DND-41 (cell line): ENCODE data around the gene MMP8.
A peak's percentile ranks its signal among the peaks of the same experiment; 100 is the strongest.
"Not testable (repeated sequence)": the region's sequence is repeated elsewhere in the genome, so short reads cannot be mapped to it uniquely, and the experiment has no call there.

Source experiments
- ATAC-seq: fragments of 200-7000 bp; cut with Tn5 transposase; 3 replicates; pipeline ENCODE4 v1.9.1; 2021; ENCODE audit warnings: low read depth; ENCODE audit not compliant: insufficient read depth
- DNase-seq: peaks from one replicate; pipeline ENCODE4 v3.0.0-alpha.2; 2020
- H2AFZ ChIP-seq: 2 replicates; pipeline ENCODE4 v1.6.0; 2012; ENCODE audit warnings: low read depth, low read length
- H3K27ac ChIP-seq: 2 replicates; pipeline ENCODE4 v1.5.1; 2012; ENCODE audit warnings: low read length, inconsistent platforms
- H3K27me3 ChIP-seq: fragments of 200-600 bp; sonication (generic); 2 replicates; pipeline ENCODE4 v1.6.0; 2012; ENCODE audit warnings: low read length, mild to moderate bottlenecking, inconsistent platforms; ENCODE audit not compliant: insufficient read depth, poor library complexity
- H3K36me3 ChIP-seq: 2 replicates; pipeline ENCODE4 v1.5.1; 2012; ENCODE audit warnings: low read length, inconsistent platforms; ENCODE audit not compliant: insufficient read depth
- H3K4me1 ChIP-seq: 2 replicates; pipeline ENCODE4 v1.5.1; 2012; ENCODE audit warnings: mild to moderate bottlenecking, low read length; ENCODE audit not compliant: insufficient read depth
- H3K4me2 ChIP-seq: 2 replicates; pipeline ENCODE4 v1.6.0; 2012; ENCODE audit warnings: mild to moderate bottlenecking, moderate library complexity, low read length, inconsistent platforms; ENCODE audit not compliant: insufficient read depth
- H3K4me3 ChIP-seq, 2 experiments: fragments of 200-600 bp in 1 of 2; shearing (Covaris generic) in 1 of 2; 2 replicates each; pipeline ENCODE4 v1.5.1; 2012 to 2016; ENCODE audit warnings: inconsistent platforms in 2 of 2, low read length in 2 of 2, mild to moderate bottlenecking in 2 of 2, low read depth in 1 of 2, moderate library complexity in 1 of 2
- H3K79me2 ChIP-seq: 2 replicates; pipeline ENCODE4 v1.6.0; 2012; ENCODE audit warnings: low read length, inconsistent platforms; ENCODE audit not compliant: insufficient read depth
- H3K9ac ChIP-seq: 2 replicates; pipeline ENCODE4 v1.6.0; 2012; ENCODE audit warnings: low read depth, mild to moderate bottlenecking, inconsistent platforms, low read length, moderate library complexity
- H3K9me3 ChIP-seq: 2 replicates; pipeline ENCODE4 v1.5.1; 2012; ENCODE audit warnings: low read length, moderate library complexity, mild to moderate bottlenecking, inconsistent platforms; ENCODE audit not compliant: insufficient read depth, severe bottlenecking
- H4K20me1 ChIP-seq: 2 replicates; pipeline ENCODE4 v1.6.0; 2012; ENCODE audit warnings: low read length; ENCODE audit not compliant: insufficient read depth
- CTCF ChIP-seq: IDR thresholded peaks from 2 replicates; pipeline ENCODE4 v1.5.1; 2012; ENCODE audit warnings: borderline replicate concordance, low read length, moderate library complexity, mild to moderate bottlenecking; ENCODE audit not compliant: poor library complexity, severe bottlenecking; ENCODE audit errors: extremely low read depth
- EZH2 ChIP-seq: IDR thresholded peaks from 3 replicates; pipeline ENCODE4 v1.6.1; 2012; ENCODE audit warnings: borderline replicate concordance, low read depth, mild to moderate bottlenecking, moderate library complexity, low read length, inconsistent platforms; ENCODE audit not compliant: severe bottlenecking

Gene MMP8

DNA sequence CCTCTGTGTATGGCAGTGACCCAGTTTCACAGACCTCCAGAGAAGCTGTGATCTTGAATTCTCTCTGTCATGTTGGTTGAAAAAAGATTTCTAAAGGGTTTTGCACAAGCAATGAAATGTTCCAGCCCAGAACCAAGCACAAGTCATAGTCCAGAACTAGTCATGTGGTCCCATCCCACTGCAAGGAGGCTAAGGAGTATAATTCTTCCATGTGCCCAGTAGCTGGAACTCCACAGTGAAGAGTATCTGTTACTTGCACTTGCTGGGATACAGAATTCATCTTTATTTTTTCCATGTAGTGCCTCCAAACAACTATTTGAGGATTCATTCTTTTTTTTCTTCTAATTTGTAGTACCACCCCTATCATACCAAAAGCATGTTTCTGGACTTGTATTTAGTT lies 9.9 kb upstream of the MMP8 start:
- no peak overlapping the region for H3K9ac ChIP-seq
- TF ChIP-seq EZH2 (no peak), CTCF (no peak)
- H3K27ac ChIP-seq: no peak overlapping the region
- no peak overlapping the region for H3K4me3 ChIP-seq
- H3K9me3 ChIP-seq: no peaks in the 10 kb centered on the region
- ATAC-seq: no peak
- H3K79me2 ChIP-seq: no peaks in the 10 kb centered on the region
- no peaks in the 10 kb centered on the region for H3K27me3 ChIP-seq
- no peaks in the 10 kb centered on the region for H3K4me1 ChIP-seq
- H3K36me3 ChIP-seq: no peaks in the 10 kb centered on the region
- no peak for DNase-seq
- no peak overlapping the region for H3K4me2 ChIP-seq
- no peaks in the 10 kb centered on the region for H4K20me1 ChIP-seq
- no peak overlapping the region for H2AFZ ChIP-seq

GRCh38 chr11:102733232-102733875 lies 8.6 kb upstream of the MMP8 start:
- peak; percentile 37 for DNase-seq
- no peaks in the 10 kb centered on the region for H3K4me1 ChIP-seq
- H2AFZ ChIP-seq: no peak overlapping the region
- no peaks in the 10 kb centered on the region for H3K9me3 ChIP-seq
- no peak overlapping the region for H3K9ac ChIP-seq
- no peak overlapping the region for H3K4me2 ChIP-seq
- H3K27ac ChIP-seq: no peak overlapping the region
- H4K20me1 ChIP-seq: no peaks in the 10 kb centered on the region
- no peaks in the 10 kb centered on the region for H3K27me3 ChIP-seq
- TF ChIP-seq CTCF: peak; percentile 82
- TF ChIP-seq EZH2: no peak
- H3K4me3 ChIP-seq: no peak overlapping the region
- no peaks in the 10 kb centered on the region for H3K36me3 ChIP-seq
- ATAC-seq: peak; percentile 66; the same call in 2 of the 3 replicates
- no peaks in the 10 kb centered on the region for H3K79me2 ChIP-seq

GRCh38 chr11:102730944-102731343 lies 6.2 kb upstream of the MMP8 start:
- H3K27ac ChIP-seq, H3K4me3 ChIP-seq, ATAC-seq, H3K9me3 ChIP-seq, H2AFZ ChIP-seq, H3K27me3 ChIP-seq, H3K4me1 ChIP-seq, H3K36me3 ChIP-seq, H3K79me2 ChIP-seq, H4K20me1 ChIP-seq, H3K4me2 ChIP-seq, H3K9ac ChIP-seq, DNase-seq: not testable (repeated sequence)

GRCh38 chr11:102729849-102730815 lies 5.4 kb upstream of the MMP8 start:
- Histone ChIP-seq H3K9ac (no peak overlapping the region), H3K4me2 (no peak overlapping the region), H3K4me3 (no peak overlapping the region), H2AFZ (no peak overlapping the region), H3K36me3 (no peaks in the 10 kb centered on the region), H3K4me1 (no peaks in the 10 kb centered on the region), H3K9me3 (no peaks in the 10 kb centered on the region), H3K79me2 (no peaks in the 10 kb centered on the region), H3K27me3 (no peaks in the 10 kb centered on the region), H4K20me1 (no peaks in the 10 kb centered on the region), H3K27ac (no peak overlapping the region)
- ATAC-seq (no peak), DNase-seq (no peak)
- no peak for TF ChIP-seq EZH2
